Activated CD8-positive, alpha-beta T cell treated with anti-CD3 and anti-CD28 coated beads for 36 hours (primary cell): ENCODE results near the gene LGR6. TPM values are rescaled to one million over a fixed set of nuclear protein-coding genes. Genes with fewer than 3 reads are reported as not detected.

Source experiments
- ATAC-seq: fragments of 200-7000 bp; cut with Tn5 transposase; one replicate; pipeline ENCODE4 v1.10.0; 2021; ENCODE audit warnings: mild to moderate bottlenecking, moderate library complexity
- CTCF ChIA-PET: fragments of 350-600 bp; sonication (Branson Sonifier 250); formaldehyde crosslinking; loops from one replicate; lab custom pipeline; 2021; ENCODE audit warnings: antibody characterized with exemption; lab: Charles Lee
- POLR2A ChIA-PET: fragments of 350-600 bp; sonication (Branson Sonifier 250); formaldehyde crosslinking; loops from one replicate; lab custom pipeline; 2021; ENCODE audit warnings: antibody characterized with exemption; lab: Charles Lee
- DNase-seq: peaks from one replicate; pipeline ENCODE4 v3.0.0-alpha.2; 2020
- H3K27ac Mint-ChIP-seq: one replicate; pipeline ENCODE4 v1.8.0; 2021; ENCODE audit warnings: mild to moderate bottlenecking, mixed read lengths
- H3K27me3 Mint-ChIP-seq: one replicate; pipeline ENCODE4 v1.8.0; 2021; ENCODE audit warnings: mixed read lengths
- H3K36me3 Mint-ChIP-seq: one replicate; pipeline ENCODE4 v1.8.0; 2021; ENCODE audit warnings: low read depth, mixed read lengths
- H3K4me1 Mint-ChIP-seq: one replicate; pipeline ENCODE4 v1.8.0; 2021; ENCODE audit warnings: low read depth, mixed read lengths
- H3K4me3 Mint-ChIP-seq: one replicate; pipeline ENCODE4 v1.8.0; 2021; ENCODE audit warnings: mild to moderate bottlenecking, moderate library complexity, mixed read lengths
- H3K9me3 Mint-ChIP-seq: one replicate; pipeline ENCODE4 v1.8.0; 2021; ENCODE audit warnings: mixed read lengths
- intact Hi-C: fragments of 100-400 bp; cut with micrococcal nuclease; formaldehyde crosslinking; loops from one replicate; pipeline ENCODE4 v1.10.0; 2022
- total RNA-seq, 2 experiments: library from RNA; stranded (reverse); gene quantifications; one replicate each; pipeline ENCODE4 v1.2.3, GENCODE V29; 2021
- TF ChIP-seq, protein P1 (sequence below): fragments of 200-600 bp; IDR thresholded peaks from one replicate; pipeline ENCODE4 v1.8.0; 2022; ENCODE audit warnings: antibody characterized with exemption, mild to moderate bottlenecking

Gene LGR6
- total RNA-seq, 2 experiments from 2014 or later, result 0.34 TPM

DNA sequence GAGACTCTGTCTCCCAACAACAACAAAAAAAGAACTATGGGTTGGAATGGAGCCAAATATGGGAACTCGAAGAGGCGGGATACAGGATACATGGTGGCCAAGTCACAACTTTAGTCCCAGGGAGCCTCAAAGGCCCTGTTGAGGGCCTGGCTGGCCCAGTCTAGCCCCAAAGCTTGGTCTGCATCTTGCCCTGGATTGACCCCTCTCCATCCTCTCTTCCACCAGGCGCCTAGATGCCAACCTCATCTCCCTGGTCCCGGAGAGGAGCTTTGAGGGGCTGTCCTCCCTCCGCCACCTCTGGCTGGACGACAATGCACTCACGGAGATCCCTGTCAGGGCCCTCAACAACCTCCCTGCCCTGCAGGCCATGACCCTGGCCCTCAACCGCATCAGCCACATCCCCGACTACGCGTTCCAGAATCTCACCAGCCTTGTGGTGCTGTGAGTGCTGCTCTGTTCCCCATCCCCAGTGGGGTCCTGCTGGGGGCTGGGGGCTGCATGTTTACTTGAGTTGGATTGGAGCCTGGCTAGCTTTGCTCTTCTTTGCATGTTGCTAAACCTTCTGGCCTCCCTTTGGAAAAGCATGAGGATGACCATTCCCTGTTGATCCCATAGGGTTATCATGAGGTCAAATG lies 82.6 kb downstream of the LGR6 start:
- no peaks in the 10 kb centered on the region for H3K36me3 Mint-ChIP-seq
- TF ChIP-seq, protein P1, sequence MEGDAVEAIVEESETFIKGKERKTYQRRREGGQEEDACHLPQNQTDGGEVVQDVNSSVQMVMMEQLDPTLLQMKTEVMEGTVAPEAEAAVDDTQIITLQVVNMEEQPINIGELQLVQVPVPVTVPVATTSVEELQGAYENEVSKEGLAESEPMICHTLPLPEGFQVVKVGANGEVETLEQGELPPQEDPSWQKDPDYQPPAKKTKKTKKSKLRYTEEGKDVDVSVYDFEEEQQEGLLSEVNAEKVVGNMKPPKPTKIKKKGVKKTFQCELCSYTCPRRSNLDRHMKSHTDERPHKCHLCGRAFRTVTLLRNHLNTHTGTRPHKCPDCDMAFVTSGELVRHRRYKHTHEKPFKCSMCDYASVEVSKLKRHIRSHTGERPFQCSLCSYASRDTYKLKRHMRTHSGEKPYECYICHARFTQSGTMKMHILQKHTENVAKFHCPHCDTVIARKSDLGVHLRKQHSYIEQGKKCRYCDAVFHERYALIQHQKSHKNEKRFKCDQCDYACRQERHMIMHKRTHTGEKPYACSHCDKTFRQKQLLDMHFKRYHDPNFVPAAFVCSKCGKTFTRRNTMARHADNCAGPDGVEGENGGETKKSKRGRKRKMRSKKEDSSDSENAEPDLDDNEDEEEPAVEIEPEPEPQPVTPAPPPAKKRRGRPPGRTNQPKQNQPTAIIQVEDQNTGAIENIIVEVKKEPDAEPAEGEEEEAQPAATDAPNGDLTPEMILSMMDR, result no peak
- POLR2A ChIA-PET, result interaction anchor here (0.6 to 0.7 kb wide), 2 partner anchors 55 to 707 kb away, joined by 3 read pairs; no protein-coding TSS in a partner anchor
- H3K4me1 Mint-ChIP-seq, result no peaks in the 10 kb centered on the region
- H3K9me3 Mint-ChIP-seq, result no peaks in the 10 kb centered on the region
- H3K27ac Mint-ChIP-seq, result no peak overlapping the region
- intact Hi-C loops, result no loop called here
- DNase-seq (no peak), ATAC-seq (no peak)
- H3K4me3 Mint-ChIP-seq, result no peak overlapping the region
- CTCF ChIA-PET, result interaction anchor here (1.8 to 7.7 kb wide), 3 partner anchors 15 to 296 kb away, joined by 3 to 94 read pairs (median 8); no protein-coding TSS in a partner anchor
- peaks cover 2% of the 10 kb centered on the region for H3K27me3 Mint-ChIP-seq

DNA sequence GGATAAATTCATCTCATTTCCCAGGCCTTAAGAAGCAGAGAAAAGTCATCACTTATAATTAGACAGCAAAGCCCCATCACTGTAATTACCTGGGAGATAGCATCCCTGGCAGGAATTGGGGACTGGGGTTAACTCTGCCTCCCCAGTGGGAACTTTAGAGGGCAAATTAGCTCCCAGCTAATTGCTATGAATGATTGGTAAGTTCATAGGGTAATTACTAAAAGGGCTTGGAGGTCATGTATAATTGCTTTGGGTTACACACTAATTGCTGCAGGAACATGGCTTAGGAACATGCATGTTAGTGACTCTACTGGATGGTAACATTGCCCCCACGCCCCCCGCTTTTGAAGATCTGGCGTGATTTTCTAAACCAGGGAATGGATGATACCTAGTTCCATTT lies 83.3 kb downstream of the LGR6 start:
- ChIA-PET CTCF (interaction anchor here (1.8 to 7.7 kb wide), 2 partner anchors 38 to 295 kb away, joined by 3 to 94 read pairs; no protein-coding TSS in a partner anchor), POLR2A (no interaction called here)
- intact Hi-C loops, result no loop called here

DNA sequence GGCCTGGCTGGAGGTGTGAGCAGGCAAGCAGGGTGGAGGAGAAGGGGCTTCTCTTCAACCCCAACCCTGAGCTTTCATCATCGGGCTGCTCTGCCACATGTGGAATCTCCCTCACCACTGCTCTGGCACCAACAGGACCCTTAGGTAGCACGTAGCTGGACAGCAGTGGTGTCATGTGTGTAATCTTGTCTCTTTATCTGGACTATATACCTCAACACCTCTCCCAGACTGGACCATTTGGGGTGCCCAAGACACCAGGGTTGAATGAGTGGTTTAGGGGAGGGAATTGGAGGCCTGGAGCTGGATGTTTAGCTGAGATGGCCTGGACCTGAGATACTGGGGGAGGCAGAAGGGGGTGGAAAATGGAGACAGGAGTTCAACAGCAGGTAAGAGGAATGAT lies 85.2 kb downstream of the LGR6 start:
- ChIA-PET CTCF (interaction anchor here (1.1 to 1.6 kb wide), 5 partner anchors 8 to 89 kb away, joined by 3 to 4 read pairs (median 4); partner anchors contain the start of gene LGR6), POLR2A (no interaction called here)
- no peak overlapping the region for H3K27ac Mint-ChIP-seq
- TF ChIP-seq, protein P1, result no peak
- peaks cover 4% of the 10 kb centered on the region for H3K27me3 Mint-ChIP-seq
- intact Hi-C loops, result no loop called here
- H3K9me3 Mint-ChIP-seq, result no peaks in the 10 kb centered on the region
- no peak for ATAC-seq
- peaks cover 8% of the 10 kb centered on the region for H3K4me1 Mint-ChIP-seq
- no peak for DNase-seq
- no peak overlapping the region for H3K4me3 Mint-ChIP-seq
- H3K36me3 Mint-ChIP-seq, result no peaks in the 10 kb centered on the region

More for the DNA sequence above, 83.3 kb downstream of the LGR6 start:
- Mint-ChIP-seq H3K4me1 (no peaks in the 10 kb centered on the region), H3K36me3 (no peaks in the 10 kb centered on the region), H3K4me3 (no peak overlapping the region), H3K27ac (no peak overlapping the region), H3K9me3 (no peaks in the 10 kb centered on the region), H3K27me3 (peaks cover 2% of the 10 kb centered on the region)
- TF ChIP-seq, protein P1, result no peak
- no peak for ATAC-seq
- DNase-seq, result no peak

DNA sequence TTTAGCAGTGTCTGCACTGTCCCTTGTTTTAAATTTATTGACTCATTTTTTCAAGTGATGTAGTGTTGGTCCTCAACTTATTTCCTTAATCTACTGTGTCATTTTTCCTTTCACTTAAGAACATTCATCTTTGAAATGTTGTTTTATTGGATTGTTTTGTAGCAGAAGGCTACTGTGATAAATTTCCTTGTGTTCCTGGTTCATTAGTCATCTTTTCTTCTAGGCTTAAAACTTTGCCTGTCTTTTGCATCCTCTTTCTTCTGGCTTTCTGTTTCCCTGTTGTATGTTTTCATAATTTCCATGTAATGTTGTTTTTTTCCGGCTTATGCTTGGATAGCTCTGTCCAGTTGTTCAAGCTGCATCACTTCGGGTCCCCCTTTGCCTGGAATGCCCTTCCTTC lies 86.2 kb downstream of the LGR6 start:
- intact Hi-C loops, result no loop called here
- DNase-seq (no peak), ATAC-seq (no peak)
- POLR2A ChIA-PET, result interaction anchor here (0.9 kb wide), 1 partner anchor 134 kb away, joined by 3 read pairs; no protein-coding TSS in a partner anchor
- Mint-ChIP-seq H3K36me3 (no peaks in the 10 kb centered on the region), H3K27ac (no peak overlapping the region), H3K4me3 (no peak overlapping the region), H3K27me3 (peaks cover 5% of the 10 kb centered on the region), H3K4me1 (peaks cover 13% of the 10 kb centered on the region), H3K9me3 (no peaks in the 10 kb centered on the region)
- CTCF ChIA-PET, result interaction anchor here (0.8 to 1.6 kb wide), 2 partner anchors 36 to 86 kb away, joined by 3 to 4 read pairs; partner anchors contain the start of gene LGR6
- TF ChIP-seq, protein P1, result no peak

DNA sequence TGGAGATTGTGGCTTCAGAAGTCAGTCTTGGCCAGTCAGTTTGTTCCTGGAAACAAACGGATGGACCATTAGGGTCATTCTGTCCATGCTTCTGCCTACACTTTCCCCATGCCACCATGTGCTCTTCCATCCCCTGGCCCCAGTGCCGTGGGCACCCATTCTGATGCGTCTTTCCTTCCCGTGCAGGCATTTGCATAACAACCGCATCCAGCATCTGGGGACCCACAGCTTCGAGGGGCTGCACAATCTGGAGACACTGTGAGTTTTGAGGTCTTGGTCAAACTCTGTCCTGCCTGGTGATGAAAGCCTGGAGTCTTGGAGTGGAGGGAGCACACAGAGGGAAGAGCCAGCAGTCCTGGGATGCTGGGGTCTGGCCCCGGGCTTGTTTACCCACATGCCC lies 87.0 kb downstream of the LGR6 start:
- Mint-ChIP-seq H3K27ac (no peak overlapping the region), H3K4me3 (no peak overlapping the region), H3K4me1 (peaks cover 13% of the 10 kb centered on the region), H3K36me3 (no peaks in the 10 kb centered on the region), H3K9me3 (no peaks in the 10 kb centered on the region), H3K27me3 (peaks cover 5% of the 10 kb centered on the region)
- ChIA-PET CTCF (interaction anchor here (0.8 to 2.5 kb wide), 4 partner anchors 10 to 88 kb away, joined by 3 to 9 read pairs (median 4); partner anchors contain the start of gene LGR6), POLR2A (no interaction called here)
- intact Hi-C loops, result no loop called here
- DNase-seq, result no peak
- TF ChIP-seq, protein P1, result no peak
- no peak for ATAC-seq
